Skeletal muscle tissue (tissue), 5 donors: ENCODE data around the gene SERTAD1. TPM values are rescaled to one million over a fixed set of nuclear protein-coding genes. Genes with fewer than 3 reads are reported as not detected.

Experiments used
- H3K27ac ChIP-seq: one replicate; pipeline ENCODE4 v1.7.0; 2013; ENCODE audit warnings: mild to moderate bottlenecking, low read depth, low read length, inconsistent platforms
- H3K27me3 ChIP-seq, 3 donors: one replicate each; pipeline ENCODE4 v1.7.0; 2013; ENCODE audit warnings: low read length in 3 of 3; ENCODE audit not compliant: control insufficient read depth in 3 of 3, insufficient read depth in 3 of 3
- H3K36me3 ChIP-seq, 3 donors: one replicate each; pipeline ENCODE4 v1.7.0; 2013; ENCODE audit warnings: low read length in 3 of 3; ENCODE audit not compliant: control insufficient read depth in 3 of 3, insufficient read depth in 3 of 3
- H3K4me1 ChIP-seq, 3 donors: one replicate each; pipeline ENCODE4 v1.7.0; 2013; ENCODE audit warnings: low read length in 3 of 3, mild to moderate bottlenecking in 3 of 3; ENCODE audit not compliant: control insufficient read depth in 3 of 3, insufficient read depth in 3 of 3
- H3K4me3 ChIP-seq, 3 donors: one replicate each; pipeline ENCODE4 v1.7.0; 2013; ENCODE audit warnings: low read length in 3 of 3
- H3K9ac ChIP-seq, 3 donors: one replicate each; pipeline ENCODE4 v1.7.0; 2013; ENCODE audit warnings: low read length in 3 of 3, mild to moderate bottlenecking in 3 of 3, moderate library complexity in 2 of 3, low read depth in 1 of 3
- H3K9me3 ChIP-seq, 3 donors: one replicate each; pipeline ENCODE4 v1.7.0; 2013; ENCODE audit warnings: low read length in 3 of 3; ENCODE audit not compliant: control insufficient read depth in 3 of 3
- small RNA-seq: library from RNA; depleted of rRNA; stranded (forward); fragments of <200 nt; gene quantifications from one replicate; pipeline ENCODE3, GENCODE V24; 2014
- total RNA-seq: library from RNA; depleted of rRNA; stranded (reverse); fragments of >200 nt; gene quantifications from one replicate; pipeline ENCODE4 v1.2.3, GENCODE V29; 2014
- donor health status: Osteomylitis.

SERTAD1 gene
- total RNA-seq, 1 donor from 2014 or later: 19.8 TPM

- Histone ChIP-seq H3K9ac (no peak overlapping the region), H3K4me1 (no peaks in the 10 kb centered on the region), H3K27me3 (no peaks in the 10 kb centered on the region), H3K36me3 (peaks cover 22 to 29% (median 23%) of the 10 kb centered on the region in 3 donors), H3K4me3 (no peak overlapping the region), H3K27ac (no peak overlapping the region), H3K9me3 (no peaks in the 10 kb centered on the region)
Observed at GRCh38 chr19:40380199-40381037, 45.4 kb downstream of the SERTAD1 start.

DNA sequence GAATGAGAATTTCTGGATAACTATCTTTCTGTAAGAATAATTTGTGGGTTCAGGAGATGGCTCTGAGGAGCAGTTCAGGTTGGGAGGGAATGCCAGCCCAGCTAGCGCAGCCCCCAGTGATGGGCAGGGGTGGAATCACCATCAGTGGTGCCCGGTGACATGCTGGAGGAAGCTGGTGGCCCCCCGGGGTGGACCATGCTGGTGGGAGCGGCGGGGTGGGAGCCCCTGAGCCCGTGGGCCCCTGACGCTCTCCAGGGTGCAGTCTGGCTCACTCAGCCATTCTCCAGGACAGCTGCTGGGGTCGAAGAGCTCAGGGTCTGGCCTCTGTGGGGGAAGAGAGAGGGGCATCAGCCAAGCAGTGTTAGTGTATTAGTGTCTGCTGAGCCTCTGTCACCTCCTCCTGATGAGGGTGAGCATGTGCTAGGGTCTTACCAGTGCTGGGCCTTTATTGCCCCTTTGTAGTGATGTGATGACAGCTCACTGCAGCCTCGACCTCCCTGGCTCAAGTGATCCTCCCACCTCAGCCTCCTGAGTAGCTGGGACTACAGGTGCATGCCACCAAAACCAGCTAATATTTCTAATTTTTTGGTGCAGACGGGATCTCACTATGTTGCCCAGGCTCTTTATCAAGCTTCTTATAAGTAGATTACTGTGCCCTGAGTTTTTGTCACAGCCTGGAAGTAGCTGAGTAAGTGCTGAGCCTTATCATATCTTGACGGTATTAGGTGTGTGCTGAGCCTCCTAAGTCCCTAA, 46.2 kb downstream of the SERTAD1 start:
- Histone ChIP-seq H3K4me3 (no peak overlapping the region), H3K9me3 (no peaks in the 10 kb centered on the region), H3K27me3 (no peaks in the 10 kb centered on the region), H3K4me1 (no peaks in the 10 kb centered on the region), H3K9ac (no peak overlapping the region), H3K27ac (no peak overlapping the region), H3K36me3 (peaks cover 22 to 30% (median 25%) of the 10 kb centered on the region in 3 donors)

DNA sequence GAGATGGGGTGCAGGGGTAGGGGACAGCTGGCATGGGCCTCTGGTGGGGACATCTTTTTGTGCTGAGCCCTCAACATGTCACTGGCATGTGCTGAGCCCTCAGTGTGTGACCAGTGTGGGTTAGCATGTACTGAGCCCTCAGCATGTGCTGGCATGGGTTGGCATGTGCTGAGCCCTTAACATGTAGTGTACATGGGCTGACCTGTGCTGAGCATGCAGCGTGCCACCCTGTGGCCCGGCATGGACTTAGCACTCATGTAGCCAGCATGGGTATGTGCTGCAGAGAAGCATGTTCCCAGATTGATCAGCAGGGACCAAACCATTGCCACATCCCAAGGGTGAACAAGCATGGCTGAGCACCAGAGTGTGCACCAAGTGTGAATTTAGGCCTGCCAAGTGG, 47.3 kb downstream of the SERTAD1 start:
- no peak overlapping the region for H3K27ac ChIP-seq
- H3K4me3 ChIP-seq: no peak overlapping the region
- no peak overlapping the region for H3K9ac ChIP-seq
- peaks cover 28 to 38% (median 33%) of the 10 kb centered on the region in 3 donors for H3K36me3 ChIP-seq
- no peaks in the 10 kb centered on the region for H3K9me3 ChIP-seq
- no peaks in the 10 kb centered on the region for H3K4me1 ChIP-seq
- H3K27me3 ChIP-seq: no peaks in the 10 kb centered on the region

- Histone ChIP-seq H3K4me1 (no peaks in the 10 kb centered on the region), H3K9me3 (no peaks in the 10 kb centered on the region), H3K27ac (no peak overlapping the region), H3K9ac (no peak overlapping the region), H3K27me3 (no peaks in the 10 kb centered on the region), H3K4me3 (no peak overlapping the region), H3K36me3 (peaks cover 31 to 41% (median 36%) of the 10 kb centered on the region in 3 donors)
Observed at GRCh38 chr19:40377876-40378385, 47.9 kb downstream of the SERTAD1 start.

DNA sequence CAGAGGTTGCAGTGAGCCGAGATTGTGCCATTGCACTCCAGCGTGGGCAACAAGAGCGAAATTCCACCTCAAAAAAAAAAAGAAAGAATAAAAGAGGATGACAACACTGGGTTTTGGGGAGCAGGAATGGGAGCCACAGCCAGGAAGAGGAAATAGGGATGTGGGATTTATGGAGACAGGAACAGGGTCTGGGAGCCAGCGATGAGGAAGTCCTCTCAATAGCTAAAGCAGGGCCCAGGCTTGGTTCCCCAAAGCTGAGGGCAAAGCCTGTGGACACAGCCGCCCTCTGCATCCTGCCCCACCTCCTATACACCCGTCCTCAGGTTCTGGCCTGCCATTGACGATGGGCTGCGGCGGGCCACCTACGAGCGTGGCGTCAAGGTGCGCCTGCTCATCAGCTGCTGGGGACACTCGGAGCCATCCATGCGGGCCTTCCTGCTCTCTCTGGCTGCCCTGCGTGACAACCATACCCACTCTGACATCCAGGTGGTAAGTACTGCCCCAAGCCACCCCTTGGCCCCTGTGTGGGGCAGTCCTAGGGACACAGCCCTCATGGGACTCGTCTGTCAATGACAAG, 49.4 kb downstream of the SERTAD1 start:
- no peaks in the 10 kb centered on the region for H3K27me3 ChIP-seq
- H3K9me3 ChIP-seq: no peaks in the 10 kb centered on the region
- H3K9ac ChIP-seq: no peak overlapping the region
- no peak overlapping the region for H3K4me3 ChIP-seq
- peaks cover 41 to 54% (median 50%) of the 10 kb centered on the region in 3 donors for H3K36me3 ChIP-seq
- H3K4me1 ChIP-seq: no peaks in the 10 kb centered on the region
- no peak overlapping the region for H3K27ac ChIP-seq

GRCh38 chr19:40374084-40374483, 51.7 kb downstream of the SERTAD1 start:
- Histone ChIP-seq H3K27ac (no peak overlapping the region), H3K9me3 (no peaks in the 10 kb centered on the region), H3K9ac (no peak overlapping the region), H3K27me3 (no peaks in the 10 kb centered on the region), H3K4me3 (no peak overlapping the region), H3K36me3 (peaks cover 61 to 65% (median 63%) of the 10 kb centered on the region in 3 donors), H3K4me1 (no peaks in the 10 kb centered on the region)

DNA sequence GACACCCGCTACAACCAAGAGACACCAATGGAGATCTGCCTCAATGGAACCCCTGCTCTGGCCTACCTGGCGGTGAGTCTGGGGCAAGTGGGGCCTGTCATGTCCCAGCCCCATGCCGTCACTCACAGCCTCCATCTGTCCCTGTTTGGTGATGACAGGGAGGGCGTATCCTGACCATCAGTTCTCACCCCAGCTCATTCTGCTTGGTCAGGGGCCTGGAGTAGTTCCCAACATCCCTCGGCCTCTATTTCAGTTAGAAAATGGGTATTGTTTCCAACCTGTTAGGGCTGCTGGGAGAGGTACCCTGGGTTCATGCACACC, 54.0 kb downstream of the SERTAD1 start:
- Histone ChIP-seq H3K27ac (no peak overlapping the region), H3K9me3 (no peaks in the 10 kb centered on the region), H3K4me1 (peaks cover 7 to 16% (median 15%) of the 10 kb centered on the region in 3 donors), H3K27me3 (no peaks in the 10 kb centered on the region), H3K9ac (no peak overlapping the region), H3K4me3 (no peak overlapping the region), H3K36me3 (peaks cover 50 to 60% (median 52%) of the 10 kb centered on the region in 3 donors)

Small RNA genes lying within 50 kb of the gene (small RNA-seq; reads per million reads assigned to genes)
- gene RF00017: not detected

Other genes with a start within 250 kb of the SERTAD1 start
- gene MAP3K10, start 234.6 kb downstream of the SERTAD1 start, total RNA-seq: 3.1 TPM
- not detected for gene TTC9B, start 207.6 kb downstream of the SERTAD1 start, total RNA-seq
- not detected for gene CCNP, start 199.3 kb downstream of the SERTAD1 start, total RNA-seq
- gene AKT2, start 140.6 kb downstream of the SERTAD1 start, total RNA-seq: 91.3 TPM
- 35.0 TPM for gene C19orf47, start 77.6 kb downstream of the SERTAD1 start, total RNA-seq
- gene PLD3, start 77.3 kb downstream of the SERTAD1 start, total RNA-seq: 120 TPM
- gene HIPK4, start 35.8 kb downstream of the SERTAD1 start, total RNA-seq: not detected
- gene PRX, start 12.6 kb downstream of the SERTAD1 start, total RNA-seq: 8.4 TPM
- 52.2 TPM for gene SERTAD3, start 18.3 kb upstream of the SERTAD1 start, total RNA-seq
- gene BLVRB, start 39.8 kb upstream of the SERTAD1 start, total RNA-seq: 141 TPM
- 0.52 TPM for gene SPTBN4, start 41.0 kb upstream of the SERTAD1 start, total RNA-seq
- 6.3 TPM for gene SHKBP1, start 150.9 kb upstream of the SERTAD1 start, total RNA-seq
- 86.6 TPM for gene LTBP4, start 175.4 kb upstream of the SERTAD1 start, total RNA-seq